Measurements from ENCODE around the gene LRRC8D. TPM values are rescaled to one million over a fixed set of nuclear protein-coding genes. Genes with fewer than 3 reads are reported as not detected.
"Not testable (repeated sequence)": the region's sequence is repeated elsewhere in the genome, so short reads cannot be mapped to it uniquely, and the experiment has no call there.

LRRC8D gene
- total RNA-seq, 1 donor from 2014 or later, result 42.1 TPM

- no peak for TF ChIP-seq CTCF (IDR thresholded peaks at IDR 0.05; ENCODE audit: unreplicated experiment)
- Mint-ChIP-seq H3K27me3 (peaks cover 3% of the 10 kb centered on the region), H3K9me3 (ENCODE audit: low read depth) (no peaks in the 10 kb centered on the region), H3K36me3 (ENCODE audit: insufficient read depth) (no peaks in the 10 kb centered on the region), H3K27ac (no peak overlapping the region), H3K4me1 (ENCODE audit: low read depth) (no peaks in the 10 kb centered on the region), H3K4me3 (ENCODE audit: low read depth) (no peak overlapping the region)
- no peak for DNase-seq (ENCODE audit: low spot score, unreplicated experiment)
These were observed 39.2 kb upstream of the LRRC8D start for GRCh38 chr1:89781494-89782126.

GRCh38 chr1:89786628-89787214, 34.1 kb upstream of the LRRC8D start:
- Mint-ChIP-seq H3K9me3 (ENCODE audit: low read depth) (no peaks in the 10 kb centered on the region), H3K4me1 (ENCODE audit: low read depth) (no peaks in the 10 kb centered on the region), H3K36me3 (ENCODE audit: insufficient read depth) (no peaks in the 10 kb centered on the region), H3K4me3 (ENCODE audit: low read depth) (no peak overlapping the region), H3K27ac (no peak overlapping the region), H3K27me3 (peaks cover 2% of the 10 kb centered on the region)
- no peak for DNase-seq (ENCODE audit: low spot score, unreplicated experiment)
- TF ChIP-seq CTCF (IDR thresholded peaks at IDR 0.05; ENCODE audit: unreplicated experiment), result no peak

GRCh38 chr1:89790592-89790991, 30.2 kb upstream of the LRRC8D start:
- no peak for DNase-seq (ENCODE audit: low spot score, unreplicated experiment)
- TF ChIP-seq CTCF (IDR thresholded peaks at IDR 0.05; ENCODE audit: unreplicated experiment), result no peak
- Mint-ChIP-seq H3K4me1 (ENCODE audit: low read depth) (no peaks in the 10 kb centered on the region), H3K27ac (no peak overlapping the region), H3K27me3 (peaks cover 2% of the 10 kb centered on the region), H3K36me3 (ENCODE audit: insufficient read depth) (no peaks in the 10 kb centered on the region), H3K4me3 (ENCODE audit: low read depth) (no peak overlapping the region), H3K9me3 (ENCODE audit: low read depth) (no peaks in the 10 kb centered on the region)

- no peak for DNase-seq (ENCODE audit: low spot score, unreplicated experiment)
- Mint-ChIP-seq H3K4me1 (ENCODE audit: low read depth) (no peaks in the 10 kb centered on the region), H3K27ac (no peak overlapping the region), H3K36me3 (ENCODE audit: insufficient read depth) (no peaks in the 10 kb centered on the region), H3K27me3 (peaks cover 2% of the 10 kb centered on the region), H3K4me3 (ENCODE audit: low read depth) (no peak overlapping the region), H3K9me3 (ENCODE audit: low read depth) (no peaks in the 10 kb centered on the region)
- no peak for TF ChIP-seq CTCF (IDR thresholded peaks at IDR 0.05; ENCODE audit: unreplicated experiment)
These were observed 29.6 kb upstream of the LRRC8D start for GRCh38 chr1:89791064-89791726.

- no peak for TF ChIP-seq CTCF (IDR thresholded peaks at IDR 0.05; ENCODE audit: unreplicated experiment)
- DNase-seq (ENCODE audit: low spot score, unreplicated experiment), result no peak
- Mint-ChIP-seq H3K4me3 (ENCODE audit: low read depth) (no peak overlapping the region), H3K4me1 (ENCODE audit: low read depth) (no peaks in the 10 kb centered on the region), H3K27ac (no peak overlapping the region), H3K9me3 (ENCODE audit: low read depth) (no peaks in the 10 kb centered on the region), H3K27me3 (peaks cover 2% of the 10 kb centered on the region), H3K36me3 (ENCODE audit: insufficient read depth) (no peaks in the 10 kb centered on the region)
These were observed 26.4 kb upstream of the LRRC8D start for GRCh38 chr1:89794406-89794805.

GRCh38 chr1:89795571-89795970, 25.3 kb upstream of the LRRC8D start:
- DNase-seq (ENCODE audit: low spot score, unreplicated experiment); H3K4me1 Mint-ChIP-seq (ENCODE audit: low read depth); H3K36me3 Mint-ChIP-seq (ENCODE audit: insufficient read depth); H3K27me3 Mint-ChIP-seq; H3K4me3 Mint-ChIP-seq (ENCODE audit: low read depth); H3K9me3 Mint-ChIP-seq (ENCODE audit: low read depth); H3K27ac Mint-ChIP-seq: not testable (repeated sequence)

GRCh38 chr1:89797876-89798275, 23.0 kb upstream of the LRRC8D start:
- H3K27ac Mint-ChIP-seq; H3K4me3 Mint-ChIP-seq (ENCODE audit: low read depth); H3K36me3 Mint-ChIP-seq (ENCODE audit: insufficient read depth); H3K4me1 Mint-ChIP-seq (ENCODE audit: low read depth); H3K27me3 Mint-ChIP-seq; H3K9me3 Mint-ChIP-seq (ENCODE audit: low read depth); DNase-seq (ENCODE audit: low spot score, unreplicated experiment): not testable (repeated sequence)

All from progenitor cell of endocrine pancreas (in vitro differentiated cells).